ENCODE data around the gene SLC15A1.

Gene SLC15A1

GRCh38 chr13:98787996-98788395 is 35.5 kb upstream of the SLC15A1 start:
- H3K27ac Mint-ChIP-seq, result no peak overlapping the region
- CTCF ChIA-PET, result no interaction called here
- DNase-seq, result no peak
- peaks cover 34% of the 10 kb centered on the region for H3K27me3 Mint-ChIP-seq
- H3K9me3 Mint-ChIP-seq, result no peaks in the 10 kb centered on the region
- H3K36me3 Mint-ChIP-seq, result peaks cover 14% of the 10 kb centered on the region
- no peak overlapping the region for H3K4me3 Mint-ChIP-seq
- H3K4me1 Mint-ChIP-seq, result no peaks in the 10 kb centered on the region

GRCh38 chr13:98787173-98787572 is 34.7 kb upstream of the SLC15A1 start:
- no peak overlapping the region for H3K4me3 Mint-ChIP-seq
- H3K27ac Mint-ChIP-seq, result no peak overlapping the region
- H3K9me3 Mint-ChIP-seq, result no peaks in the 10 kb centered on the region
- H3K36me3 Mint-ChIP-seq, result peaks cover 6% of the 10 kb centered on the region
- CTCF ChIA-PET, result no interaction called here
- no peaks in the 10 kb centered on the region for H3K4me1 Mint-ChIP-seq
- peaks cover 34% of the 10 kb centered on the region for H3K27me3 Mint-ChIP-seq
- DNase-seq, result no peak

GRCh38 chr13:98786023-98786422 is 33.6 kb upstream of the SLC15A1 start:
- CTCF ChIA-PET, result no interaction called here
- DNase-seq, result no peak
- H3K27me3 Mint-ChIP-seq, result peaks cover 39% of the 10 kb centered on the region
- no peaks in the 10 kb centered on the region for H3K4me1 Mint-ChIP-seq
- H3K36me3 Mint-ChIP-seq, result no peaks in the 10 kb centered on the region
- H3K27ac Mint-ChIP-seq, result no peak overlapping the region
- no peaks in the 10 kb centered on the region for H3K9me3 Mint-ChIP-seq
- no peak overlapping the region for H3K4me3 Mint-ChIP-seq

GRCh38 chr13:98785405-98785804 is 32.9 kb upstream of the SLC15A1 start:
- DNase-seq, result no peak
- H3K4me1 Mint-ChIP-seq, result no peaks in the 10 kb centered on the region
- no peak overlapping the region for H3K27ac Mint-ChIP-seq
- no peaks in the 10 kb centered on the region for H3K9me3 Mint-ChIP-seq
- peaks cover 39% of the 10 kb centered on the region for H3K27me3 Mint-ChIP-seq
- H3K36me3 Mint-ChIP-seq, result no peaks in the 10 kb centered on the region
- no peak overlapping the region for H3K4me3 Mint-ChIP-seq
- CTCF ChIA-PET, result interaction anchor here (0.6 kb wide), 1 partner anchor 238 kb away, joined by 3 read pairs; no protein-coding TSS in a partner anchor

GRCh38 chr13:98784666-98785065 is 32.2 kb upstream of the SLC15A1 start:
- Mint-ChIP-seq H3K9me3 (no peaks in the 10 kb centered on the region), H3K4me3 (no peak overlapping the region), H3K27ac (no peak overlapping the region), H3K4me1 (no peaks in the 10 kb centered on the region), H3K27me3 (peaks cover 43% of the 10 kb centered on the region), H3K36me3 (no peaks in the 10 kb centered on the region)
- CTCF ChIA-PET, result interaction anchor here (0.6 kb wide), 1 partner anchor 239 kb away, joined by 3 read pairs; no protein-coding TSS in a partner anchor
- no peak for DNase-seq

GRCh38 chr13:98783856-98784478 is 31.5 kb upstream of the SLC15A1 start:
- Mint-ChIP-seq H3K27ac (no peak overlapping the region), H3K9me3 (no peaks in the 10 kb centered on the region), H3K4me1 (no peaks in the 10 kb centered on the region), H3K36me3 (no peaks in the 10 kb centered on the region), H3K4me3 (no peak overlapping the region), H3K27me3 (peaks cover 43% of the 10 kb centered on the region)
- no peak for DNase-seq
- CTCF ChIA-PET, result no interaction called here

GRCh38 chr13:98782654-98783053 is 30.2 kb upstream of the SLC15A1 start:
- no peak for DNase-seq
- Mint-ChIP-seq H3K4me1 (no peaks in the 10 kb centered on the region), H3K27me3 (peaks cover 32% of the 10 kb centered on the region), H3K36me3 (no peaks in the 10 kb centered on the region), H3K9me3 (no peaks in the 10 kb centered on the region), H3K4me3 (no peak overlapping the region), H3K27ac (no peak overlapping the region)
- CTCF ChIA-PET, result no interaction called here

- no peaks in the 10 kb centered on the region for H3K36me3 Mint-ChIP-seq
- H3K4me1 Mint-ChIP-seq, result no peaks in the 10 kb centered on the region
- H3K9me3 Mint-ChIP-seq, result no peaks in the 10 kb centered on the region
- no peak overlapping the region for H3K27ac Mint-ChIP-seq
- CTCF ChIA-PET, result no interaction called here
- H3K4me3 Mint-ChIP-seq, result no peak overlapping the region
- DNase-seq, result no peak
- H3K27me3 Mint-ChIP-seq, result peaks cover 24% of the 10 kb centered on the region
These were observed 29.4 kb upstream of the SLC15A1 start for GRCh38 chr13:98781905-98782304.

- H3K9me3 Mint-ChIP-seq, result no peaks in the 10 kb centered on the region
- no peaks in the 10 kb centered on the region for H3K4me1 Mint-ChIP-seq
- H3K36me3 Mint-ChIP-seq, result no peaks in the 10 kb centered on the region
- CTCF ChIA-PET, result no interaction called here
- H3K27me3 Mint-ChIP-seq, result peaks cover 20% of the 10 kb centered on the region
- H3K27ac Mint-ChIP-seq, result no peak overlapping the region
- no peak for DNase-seq
- no peak overlapping the region for H3K4me3 Mint-ChIP-seq
These were observed 29.0 kb upstream of the SLC15A1 start for GRCh38 chr13:98781470-98781869.

GRCh38 chr13:98781045-98781444 is 28.6 kb upstream of the SLC15A1 start:
- Mint-ChIP-seq H3K27ac (no peak overlapping the region), H3K9me3 (no peaks in the 10 kb centered on the region), H3K4me1 (no peaks in the 10 kb centered on the region), H3K36me3 (no peaks in the 10 kb centered on the region), H3K4me3 (no peak overlapping the region), H3K27me3 (peaks cover 20% of the 10 kb centered on the region)
- CTCF ChIA-PET, result no interaction called here
- no peak for DNase-seq

- DNase-seq, result no peak
- Mint-ChIP-seq H3K4me1 (no peaks in the 10 kb centered on the region), H3K4me3 (no peak overlapping the region), H3K27me3 (peaks cover 16% of the 10 kb centered on the region), H3K9me3 (no peaks in the 10 kb centered on the region), H3K27ac (no peak overlapping the region), H3K36me3 (no peaks in the 10 kb centered on the region)
- CTCF ChIA-PET, result no interaction called here
These were observed 28.0 kb upstream of the SLC15A1 start for GRCh38 chr13:98780451-98780850.

- CTCF ChIA-PET, result no interaction called here
- H3K27ac Mint-ChIP-seq, result no peak overlapping the region
- H3K36me3 Mint-ChIP-seq, result no peaks in the 10 kb centered on the region
- no peak for DNase-seq
- H3K4me3 Mint-ChIP-seq, result no peak overlapping the region
- H3K4me1 Mint-ChIP-seq, result no peaks in the 10 kb centered on the region
- no peaks in the 10 kb centered on the region for H3K9me3 Mint-ChIP-seq
- H3K27me3 Mint-ChIP-seq, result peaks cover 13% of the 10 kb centered on the region
These were observed 27.2 kb upstream of the SLC15A1 start for GRCh38 chr13:98779695-98780094.

GRCh38 chr13:98778749-98779148 is 26.3 kb upstream of the SLC15A1 start:
- no peak overlapping the region for H3K4me3 Mint-ChIP-seq
- DNase-seq, result no peak
- H3K27me3 Mint-ChIP-seq, result peaks cover 10% of the 10 kb centered on the region
- no peaks in the 10 kb centered on the region for H3K36me3 Mint-ChIP-seq
- H3K9me3 Mint-ChIP-seq, result no peaks in the 10 kb centered on the region
- CTCF ChIA-PET, result no interaction called here
- no peak overlapping the region for H3K27ac Mint-ChIP-seq
- no peaks in the 10 kb centered on the region for H3K4me1 Mint-ChIP-seq

- no peak overlapping the region for H3K27ac Mint-ChIP-seq
- peaks cover 6% of the 10 kb centered on the region for H3K27me3 Mint-ChIP-seq
- H3K4me1 Mint-ChIP-seq, result no peaks in the 10 kb centered on the region
- DNase-seq, result no peak
- no peaks in the 10 kb centered on the region for H3K36me3 Mint-ChIP-seq
- no peak overlapping the region for H3K4me3 Mint-ChIP-seq
- H3K9me3 Mint-ChIP-seq, result peaks cover 3% of the 10 kb centered on the region
- CTCF ChIA-PET, result no interaction called here
These were observed 24.2 kb upstream of the SLC15A1 start for GRCh38 chr13:98776644-98777043.

GRCh38 chr13:98775844-98776598 is 23.5 kb upstream of the SLC15A1 start:
- peaks cover 7% of the 10 kb centered on the region for H3K27me3 Mint-ChIP-seq
- CTCF ChIA-PET, result no interaction called here

More at GRCh38 chr13:98775844-98776598, 23.5 kb upstream of the SLC15A1 start:
- Mint-ChIP-seq H3K27ac (no peak overlapping the region), H3K4me3 (no peak overlapping the region), H3K4me1 (no peaks in the 10 kb centered on the region), H3K36me3 (no peaks in the 10 kb centered on the region), H3K9me3 (peaks cover 9% of the 10 kb centered on the region)
- DNase-seq, result no peak

All from activated naive CD4-positive, alpha-beta T cell treated with anti-CD3 and anti-CD28 coated beads, Interleukin-2, amount 10 ng/mL, durations not matched to agents 7 days and 5 days (primary cell).